Hepatocyte (in vitro differentiated cells): ENCODE measurements around the gene OR51V1. TPM values are rescaled to one million over a fixed set of nuclear protein-coding genes. Genes with fewer than 3 reads are reported as not detected.

Experiments used
- DNase-seq: peaks from one replicate; pipeline ENCODE4 v3.0.0-alpha.2; 2016; ENCODE audit warnings: low spot score
- H2AFZ ChIP-seq: fragments of 200-600 bp; sonication (generic); 2 replicates; pipeline ENCODE4 v1.6.0; 2016; ENCODE audit warnings: antibody characterized with exemption, mild to moderate bottlenecking
- H3K27ac ChIP-seq: fragments of 200-600 bp; sonication (generic); 2 replicates; pipeline ENCODE4 v1.5.1; 2016; ENCODE audit warnings: mild to moderate bottlenecking
- H3K27me3 ChIP-seq: fragments of 200-600 bp; sonication (generic); 2 replicates; pipeline ENCODE4 v1.6.1; 2016
- H3K36me3 ChIP-seq: fragments of 200-600 bp; sonication (generic); replicated peaks from 2 replicates; pipeline ENCODE4 v1.5.1; 2016; ENCODE audit warnings: low read depth; ENCODE audit not compliant: insufficient read depth
- H3K4me1 ChIP-seq: fragments of 200-600 bp; sonication (generic); 2 replicates; pipeline ENCODE4 v1.5.1; 2016; ENCODE audit warnings: mild to moderate bottlenecking, moderate library complexity; ENCODE audit not compliant: insufficient read depth
- H3K4me2 ChIP-seq: fragments of 200-600 bp; sonication (generic); 2 replicates; pipeline ENCODE4 v1.6.0; 2016
- H3K4me3 ChIP-seq: fragments of 200-600 bp; sonication (generic); 2 replicates; pipeline ENCODE4 v1.5.1; 2016; ENCODE audit warnings: mild to moderate bottlenecking
- H3K79me2 ChIP-seq: fragments of 200-600 bp; sonication (generic); 2 replicates; pipeline ENCODE4 v1.6.0; 2017; ENCODE audit warnings: mild to moderate bottlenecking
- H3K9me2 ChIP-seq: fragments of 200-600 bp; sonication (generic); replicated peaks from 2 replicates; pipeline ENCODE4 v1.6.0; 2017; ENCODE audit warnings: mild to moderate bottlenecking; ENCODE audit not compliant: insufficient read depth
- H3K9me3 ChIP-seq: fragments of 200-600 bp; sonication (generic); 2 replicates; pipeline ENCODE4 v1.5.1; 2016; ENCODE audit warnings: low read depth, mild to moderate bottlenecking
- H4K20me1 ChIP-seq: fragments of 200-600 bp; sonication (generic); 2 replicates; pipeline ENCODE4 v1.6.0; 2016; ENCODE audit warnings: mild to moderate bottlenecking; ENCODE audit not compliant: insufficient read depth, poor library complexity, severe bottlenecking
- EZH2 ChIP-seq: fragments of 200-600 bp; sonication (generic); IDR thresholded peaks from 2 replicates; pipeline ENCODE4 v1.6.1; 2016; ENCODE audit warnings: antibody characterized with exemption, mild to moderate bottlenecking, borderline replicate concordance
- EZH2phosphoT487 ChIP-seq: fragments of 200-600 bp; sonication (generic); IDR thresholded peaks from one replicate; pipeline ENCODE4 v1.6.1; 2018; ENCODE audit warnings: antibody characterized with exemption, mild to moderate bottlenecking, low read depth, moderate library complexity; ENCODE audit not compliant: unreplicated experiment, severe bottlenecking
- WGBS: methylation state at CpG from one replicate; pipeline ENCODE4 v1.1.6; 2016; ENCODE audit warnings: low lambda C conversion rate; ENCODE audit errors: missing lambda C conversion rate; 5-methylcytosine and 5-hydroxymethylcytosine counted together
- polyA plus RNA-seq: library from polyadenylated mRNA; unstranded; fragments of >200 nt; fragmentation: Nextera tagmentation; extraction: Ambion mirVana; gene quantifications from 2 replicates; pipeline ENCODE4 v1.2.1, GENCODE V29; 2016
- total RNA-seq: library from RNA; depleted of rRNA; stranded (reverse); fragments of >200 nt; gene quantifications from 2 replicates; pipeline ENCODE4 v1.2.3, GENCODE V29; 2014
- TF ChIP-seq, protein P1 (sequence below): fragments of 200-600 bp; sonication (generic); IDR thresholded peaks from 2 replicates; pipeline ENCODE4 v1.5.1; 2016; ENCODE audit warnings: antibody characterized with exemption, mild to moderate bottlenecking; ENCODE audit not compliant: poor library complexity

Gene OR51V1
- total and polyA plus RNA-seq, 2 experiments from 2014 or later, result not detected

DNA sequence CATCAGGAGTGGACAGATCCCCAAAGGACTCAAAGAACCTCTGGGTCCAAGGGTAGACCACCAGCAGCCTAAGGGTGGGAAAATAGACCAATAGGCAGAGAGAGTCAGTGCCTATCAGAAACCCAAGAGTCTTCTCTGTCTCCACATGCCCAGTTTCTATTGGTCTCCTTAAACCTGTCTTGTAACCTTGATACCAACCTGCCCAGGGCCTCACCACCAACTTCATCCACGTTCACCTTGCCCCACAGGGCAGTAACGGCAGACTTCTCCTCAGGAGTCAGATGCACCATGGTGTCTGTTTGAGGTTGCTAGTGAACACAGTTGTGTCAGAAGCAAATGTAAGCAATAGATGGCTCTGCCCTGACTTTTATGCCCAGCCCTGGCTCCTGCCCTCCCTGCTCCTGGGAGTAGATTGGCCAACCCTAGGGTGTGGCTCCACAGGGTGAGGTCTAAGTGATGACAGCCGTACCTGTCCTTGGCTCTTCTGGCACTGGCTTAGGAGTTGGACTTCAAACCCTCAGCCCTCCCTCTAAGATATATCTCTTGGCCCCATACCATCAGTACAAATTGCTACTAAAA lies 26.3 kb upstream of the OR51V1 start, which contains the start of gene HBB:
Gene HBB, minus strand, starts transcription at position 340 of the 579 bp plus-strand sequence. Its CDS starts 50 bp downstream, at position 290.
- Histone ChIP-seq H3K27me3 (no peaks in the 10 kb centered on the region), H3K79me2 (no peaks in the 10 kb centered on the region), H3K36me3 (no peaks in the 10 kb centered on the region), H3K9me2 (no peaks in the 10 kb centered on the region), H3K27ac (no peak within 1 kb of the TSS), H4K20me1 (no peaks in the 10 kb centered on the region), H3K4me3 (no peak within 1 kb of the TSS), H3K4me2 (no peak within 1 kb of the TSS), H2AFZ (no peak within 1 kb of the TSS), H3K9me3 (no peaks in the 10 kb centered on the region), H3K4me1 (no peaks in the 10 kb centered on the region)
- TF ChIP-seq EZH2 (no peak), EZH2phosphoT487 (no peak)
- TF ChIP-seq, protein P1, sequence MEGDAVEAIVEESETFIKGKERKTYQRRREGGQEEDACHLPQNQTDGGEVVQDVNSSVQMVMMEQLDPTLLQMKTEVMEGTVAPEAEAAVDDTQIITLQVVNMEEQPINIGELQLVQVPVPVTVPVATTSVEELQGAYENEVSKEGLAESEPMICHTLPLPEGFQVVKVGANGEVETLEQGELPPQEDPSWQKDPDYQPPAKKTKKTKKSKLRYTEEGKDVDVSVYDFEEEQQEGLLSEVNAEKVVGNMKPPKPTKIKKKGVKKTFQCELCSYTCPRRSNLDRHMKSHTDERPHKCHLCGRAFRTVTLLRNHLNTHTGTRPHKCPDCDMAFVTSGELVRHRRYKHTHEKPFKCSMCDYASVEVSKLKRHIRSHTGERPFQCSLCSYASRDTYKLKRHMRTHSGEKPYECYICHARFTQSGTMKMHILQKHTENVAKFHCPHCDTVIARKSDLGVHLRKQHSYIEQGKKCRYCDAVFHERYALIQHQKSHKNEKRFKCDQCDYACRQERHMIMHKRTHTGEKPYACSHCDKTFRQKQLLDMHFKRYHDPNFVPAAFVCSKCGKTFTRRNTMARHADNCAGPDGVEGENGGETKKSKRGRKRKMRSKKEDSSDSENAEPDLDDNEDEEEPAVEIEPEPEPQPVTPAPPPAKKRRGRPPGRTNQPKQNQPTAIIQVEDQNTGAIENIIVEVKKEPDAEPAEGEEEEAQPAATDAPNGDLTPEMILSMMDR, result no peak
- no peak for DNase-seq
- WGBS, result 93% methylated on average over 3 of the region's 3 CpGs

DNA sequence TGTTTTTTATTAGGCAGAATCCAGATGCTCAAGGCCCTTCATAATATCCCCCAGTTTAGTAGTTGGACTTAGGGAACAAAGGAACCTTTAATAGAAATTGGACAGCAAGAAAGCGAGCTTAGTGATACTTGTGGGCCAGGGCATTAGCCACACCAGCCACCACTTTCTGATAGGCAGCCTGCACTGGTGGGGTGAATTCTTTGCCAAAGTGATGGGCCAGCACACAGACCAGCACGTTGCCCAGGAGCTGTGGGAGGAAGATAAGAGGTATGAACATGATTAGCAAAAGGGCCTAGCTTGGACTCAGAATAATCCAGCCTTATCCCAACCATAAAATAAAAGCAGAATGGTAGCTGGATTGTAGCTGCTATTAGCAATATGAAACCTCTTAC lies 25.0 kb upstream of the OR51V1 start:
- TF ChIP-seq EZH2, result no peak
- TF ChIP-seq EZH2phosphoT487, result no peak
- TF ChIP-seq, protein P1, result no peak
- Histone ChIP-seq H3K9me3 (no peaks in the 10 kb centered on the region), H4K20me1 (no peaks in the 10 kb centered on the region), H3K27me3 (no peaks in the 10 kb centered on the region), H3K36me3 (no peaks in the 10 kb centered on the region), H3K27ac (no peak overlapping the region), H3K4me2 (no peak overlapping the region), H3K9me2 (no peaks in the 10 kb centered on the region), H3K4me3 (no peak overlapping the region), H3K4me1 (no peaks in the 10 kb centered on the region), H3K79me2 (no peaks in the 10 kb centered on the region), H2AFZ (no peak overlapping the region)
- no peak for DNase-seq
- 78% methylated on average over 2 of the region's 2 CpGs for whole genome bisulfite sequencing

DNA sequence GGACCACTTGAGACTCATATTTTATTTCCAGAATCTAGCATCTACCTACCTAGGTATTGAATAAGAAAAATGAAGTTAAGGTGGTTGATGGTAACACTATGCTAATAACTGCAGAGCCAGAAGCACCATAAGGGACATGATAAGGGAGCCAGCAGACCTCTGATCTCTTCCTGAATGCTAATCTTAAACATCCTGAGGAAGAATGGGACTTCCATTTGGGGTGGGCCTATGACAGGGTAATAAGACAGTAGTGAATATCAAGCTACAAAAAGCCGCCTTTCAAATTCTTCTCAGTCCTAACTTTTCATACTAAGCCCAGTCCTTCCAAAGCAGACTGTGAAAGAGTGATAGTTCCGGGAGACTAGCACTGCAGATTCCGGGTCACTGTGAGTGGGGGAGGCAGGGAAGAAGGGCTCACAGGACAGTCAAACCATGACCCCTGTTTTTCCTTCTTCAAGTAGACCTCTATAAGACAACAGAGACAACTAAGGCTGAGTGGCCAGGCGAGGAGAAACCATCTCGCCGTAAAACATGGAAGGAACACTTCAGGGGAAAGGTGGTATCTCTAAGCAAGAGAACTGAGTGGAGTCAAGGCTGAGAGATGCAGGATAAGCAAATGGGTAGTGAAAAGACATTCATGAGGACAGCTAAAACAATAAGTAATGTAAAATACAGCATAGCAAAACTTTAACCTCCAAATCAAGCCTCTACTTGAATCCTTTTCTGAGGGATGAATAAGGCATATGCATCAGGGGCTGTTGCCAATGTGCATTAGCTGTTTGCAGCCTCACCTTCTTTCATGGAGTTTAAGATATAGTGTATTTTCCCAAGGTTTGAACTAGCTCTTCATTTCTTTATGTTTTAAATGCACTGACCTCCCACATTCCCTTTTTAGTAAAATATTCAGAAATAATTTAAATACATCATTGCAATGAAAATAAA lies 24.3 kb upstream of the OR51V1 start:
- no peaks in the 10 kb centered on the region for H3K9me3 ChIP-seq
- H3K36me3 ChIP-seq, result no peaks in the 10 kb centered on the region
- TF ChIP-seq EZH2 (no peak), EZH2phosphoT487 (no peak)
- TF ChIP-seq, protein P1, result no peak
- DNase-seq, result no peak
- H3K27ac ChIP-seq, result no peak overlapping the region
- no peak overlapping the region for H3K4me3 ChIP-seq
- no peak overlapping the region for H2AFZ ChIP-seq
- H3K4me2 ChIP-seq, result no peak overlapping the region
- H4K20me1 ChIP-seq, result no peaks in the 10 kb centered on the region
- H3K79me2 ChIP-seq, result no peaks in the 10 kb centered on the region
- WGBS, result 81% methylated on average over 6 of the region's 6 CpGs
- no peaks in the 10 kb centered on the region for H3K27me3 ChIP-seq
- H3K9me2 ChIP-seq, result no peaks in the 10 kb centered on the region
- no peaks in the 10 kb centered on the region for H3K4me1 ChIP-seq
